HG03103 (cell line): Measurements from ENCODE around the gene RHOB.
"Not testable (repeated sequence)": the region's sequence is repeated elsewhere in the genome, so short reads cannot be mapped to it uniquely, and the experiment has no call there.

Source experiments
- ATAC-seq: cut with Tn5 transposase; IDR thresholded peaks from one replicate; pipeline ENCODE4 v1.9.1; 2021; ENCODE audit warnings: low read depth; ENCODE audit not compliant: unreplicated experiment

Gene RHOB

GRCh38 chr2:20488782-20489181, 41.9 kb downstream of the RHOB start:
- ATAC-seq: no peak

GRCh38 chr2:20490300-20491181, 43.7 kb downstream of the RHOB start:
- ATAC-seq: no peak

GRCh38 chr2:20491739-20492531, 45.1 kb downstream of the RHOB start:
- no peak for ATAC-seq

- ATAC-seq: not testable (repeated sequence)
Observed at GRCh38 chr2:20493095-20493494, 46.2 kb downstream of the RHOB start.

- no peak for ATAC-seq
Observed at GRCh38 chr2:20494241-20494640, 47.4 kb downstream of the RHOB start.

GRCh38 chr2:20496076-20496872, 49.4 kb downstream of the RHOB start:
- ATAC-seq: no peak

GRCh38 chr2:20496942-20497341, 50.1 kb downstream of the RHOB start:
- no peak for ATAC-seq
